Spleen (tissue), 7 donors: ENCODE measurements around the gene RAB3B.

Experiments used
- CTCF ChIP-seq, 11 experiments: fragments of 200-600 bp in 7 of 11; fragments of 450-650 bp in 4 of 11; sonication (generic) in 4 of 11; IDR thresholded peaks in 8 of 11; conservative IDR thresholded peaks in 3 of 11; 1 replicate in 7 of 11; 2 replicates in 4 of 11; pipeline versions ENCODE4 v1.4.0 to v1.8.0; 2016 to 2021; ENCODE audit warnings: antibody characterized with exemption in 11 of 11, inconsistent platforms in 4 of 11, mild to moderate bottlenecking in 1 of 11
- POLR2A ChIP-seq, 3 donors: fragments of 450-650 bp; IDR thresholded peaks; one replicate each; pipeline ENCODE4 v1.5.1; 2017; ENCODE audit warnings: antibody characterized with exemption in 3 of 3, mild to moderate bottlenecking in 1 of 3
- POLR2AphosphoS5 ChIP-seq, 3 donors: sonication (generic); formaldehyde crosslinking; IDR thresholded peaks; one replicate each; pipeline ENCODE4 v1.5.1; 2017; ENCODE audit warnings: antibody characterized with exemption in 3 of 3
- donor health status: DM: no; HTN: no; CAD: no; lungs with moderate emphysema.
- donor health status: DM: no; HTN: no; CAD: no.
- donor health status: DM: no; HTN: no; CAD: no.

- TF ChIP-seq CTCF (IDR thresholded peaks at IDR 0.05 in 8 of 11, conservative IDR thresholded peaks at IDR 0.05 in 3 of 11) (no peak), POLR2AphosphoS5 (IDR thresholded peaks at IDR 0.05) (no peak), POLR2A (IDR thresholded peaks at IDR 0.05) (no peak)
Measured at GRCh38 chr1:51875291-51875772, 115.2 kb downstream of the RAB3B start.
